PC-3 (cell line): ENCODE results near the gene IRF8. TPM values are rescaled to one million over a fixed set of nuclear protein-coding genes. Genes with fewer than 3 reads are reported as not detected.

Experiments
- ATAC-seq: fragments of 200-7000 bp; cut with Tn5 transposase; 2 replicates; pipeline ENCODE4 v1.9.1; 2020; ENCODE audit warnings: mild to moderate bottlenecking, moderate library complexity
- BruUV-seq: library from RNA; stranded (reverse); fragments of 400-500 nt; replicated peaks from 2 replicates; lab custom pipeline; 2021; lab: Mats Ljungman, UMichigan
- CTCF ChIA-PET: fragments of 300-600 bp; sonication (Branson Sonifier 250); formaldehyde crosslinking; loops from one replicate; lab custom pipeline; 2022; ENCODE audit warnings: antibody characterized with exemption; lab: Charles Lee
- POLR2A ChIA-PET: fragments of 300-600 bp; sonication (Branson Sonifier 250); formaldehyde crosslinking; loops from one replicate; lab custom pipeline; 2022; ENCODE audit warnings: antibody characterized with exemption; ENCODE audit not compliant: unreplicated experiment; lab: Charles Lee
- DNase-seq: peaks from one replicate; pipeline ENCODE4 v3.0.0-alpha.2; 2015
- H2AFZ ChIP-seq: fragments of 300-600 bp; sonication (generic); 2 replicates; pipeline ENCODE4 v1.6.0; 2016; ENCODE audit warnings: antibody characterized with exemption, low read length
- H3F3A ChIP-seq: fragments of 300-600 bp; sonication (generic); one replicate; pipeline ENCODE4 v1.6.0; 2017; ENCODE audit warnings: antibody characterized with exemption, low read length, control low read depth, mild to moderate bottlenecking; ENCODE audit not compliant: unreplicated experiment
- H3K27ac ChIP-seq: fragments of 300-600 bp; sonication (generic); 2 replicates; pipeline ENCODE4 v1.5.1; 2016; ENCODE audit warnings: mild to moderate bottlenecking, low read length
- H3K27me3 ChIP-seq: fragments of 300-600 bp; sonication (generic); 2 replicates; pipeline ENCODE4 v1.6.1; 2016; ENCODE audit warnings: low read length, mixed read lengths
- H3K36me3 ChIP-seq: fragments of 300-600 bp; sonication (generic); 2 replicates; pipeline ENCODE4 v1.6.1; 2016; ENCODE audit warnings: low read depth, mixed run types, low read length, mixed read lengths
- H3K4me1 ChIP-seq: fragments of 300-600 bp; sonication (generic); 2 replicates; pipeline ENCODE4 v1.5.1; 2016; ENCODE audit warnings: low read length; ENCODE audit not compliant: insufficient read depth
- H3K4me2 ChIP-seq: fragments of 300-600 bp; sonication (generic); 2 replicates; pipeline ENCODE4 v1.6.0; 2016; ENCODE audit warnings: low read length
- H3K4me3 ChIP-seq: fragments of 300-600 bp; sonication (generic); 2 replicates; pipeline ENCODE4 v1.5.1; 2016; ENCODE audit warnings: mild to moderate bottlenecking, low read length, mixed read lengths
- H3K79me2 ChIP-seq: fragments of 300-600 bp; sonication (generic); 2 replicates; pipeline ENCODE4 v1.6.1; 2017; ENCODE audit warnings: low read length, mixed read lengths
- H3K9ac ChIP-seq: fragments of 300-600 bp; sonication (generic); 2 replicates; pipeline ENCODE4 v1.6.0; 2016; ENCODE audit warnings: mild to moderate bottlenecking, low read length
- H3K9me2 ChIP-seq: fragments of 300-600 bp; sonication (generic); replicated peaks from 2 replicates; pipeline ENCODE4 v1.6.1; 2016; ENCODE audit warnings: mixed run types, low read length, mixed read lengths
- H3K9me3 ChIP-seq: fragments of 300-600 bp; sonication (generic); 2 replicates; pipeline ENCODE4 v1.6.1; 2016; ENCODE audit warnings: low read length, mixed read lengths
- H4K20me1 ChIP-seq: fragments of 300-600 bp; sonication (generic); 2 replicates; pipeline ENCODE4 v1.6.1; 2016; ENCODE audit warnings: low read length, mixed read lengths
- EZH2 ChIP-seq: fragments of 300-600 bp; sonication (generic); IDR thresholded peaks from one replicate; pipeline ENCODE4 v1.6.1; 2017; ENCODE audit warnings: antibody characterized with exemption, mild to moderate bottlenecking, low read length; ENCODE audit not compliant: unreplicated experiment
- EZH2phosphoT487 ChIP-seq: fragments of 300-600 bp; sonication (generic); IDR thresholded peaks from 2 replicates; pipeline ENCODE4 v1.6.1; 2018; ENCODE audit warnings: mild to moderate bottlenecking, antibody characterized with exemption, low read length, borderline replicate concordance
- intact Hi-C: fragments of 100-400 bp; cut with micrococcal nuclease; formaldehyde crosslinking; loops from 2 replicates; pipeline ENCODE4 v1.9.0; 2023
- total RNA-seq: library from RNA; depleted of rRNA; stranded (reverse); fragments of >200 nt; gene quantifications from 2 replicates; pipeline ENCODE4 v1.2.3, GENCODE V29; 2014
- TF ChIP-seq, protein P1 (sequence below): fragments of 300-600 bp; sonication (generic); conservative IDR thresholded peaks from 2 replicates; pipeline ENCODE4 v1.5.1; 2017; ENCODE audit warnings: antibody characterized with exemption, low read depth, mild to moderate bottlenecking, low read length

The IRF8 gene
- total RNA-seq, 1 experiment from 2014 or later, result not detected

DNA sequence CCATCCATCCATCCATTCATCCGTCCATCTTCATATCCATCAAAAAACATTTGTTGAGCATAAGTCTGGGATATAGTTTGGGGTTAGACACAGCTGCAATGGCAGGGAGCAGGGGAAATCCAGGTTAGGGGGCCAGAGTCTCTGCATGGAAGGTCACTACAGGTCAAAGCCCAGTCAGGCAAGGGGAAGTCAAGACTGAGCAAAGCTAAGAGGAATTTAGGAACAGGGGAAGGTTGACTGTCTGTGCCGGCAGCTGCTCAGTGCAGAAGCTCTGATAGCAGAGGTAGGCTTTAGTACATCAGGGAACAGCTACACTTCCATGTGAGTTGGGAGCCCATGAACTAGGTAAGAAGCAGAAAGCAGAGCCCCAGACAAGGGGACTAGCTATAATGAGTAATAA, 68.1 kb downstream of the IRF8 start:
- no TSS peak for BruUV-seq
- Histone ChIP-seq H3K36me3 (no peaks in the 10 kb centered on the region), H3K9me2 (no peaks in the 10 kb centered on the region), H4K20me1 (no peaks in the 10 kb centered on the region), H3K79me2 (no peaks in the 10 kb centered on the region), H3K4me1 (no peaks in the 10 kb centered on the region), H3K9me3 (no peaks in the 10 kb centered on the region), H3F3A (no peaks in the 10 kb centered on the region), H3K4me3 (no peak overlapping the region), H2AFZ (no peak overlapping the region), H3K9ac (no peak overlapping the region), H3K27me3 (peaks cover 36% of the 10 kb centered on the region), H3K27ac (no peak overlapping the region), H3K4me2 (no peak overlapping the region)
- ChIA-PET POLR2A (no interaction called here), CTCF (no interaction called here)
- no peak for DNase-seq
- ATAC-seq, result no peak
- TF ChIP-seq, protein P1, sequence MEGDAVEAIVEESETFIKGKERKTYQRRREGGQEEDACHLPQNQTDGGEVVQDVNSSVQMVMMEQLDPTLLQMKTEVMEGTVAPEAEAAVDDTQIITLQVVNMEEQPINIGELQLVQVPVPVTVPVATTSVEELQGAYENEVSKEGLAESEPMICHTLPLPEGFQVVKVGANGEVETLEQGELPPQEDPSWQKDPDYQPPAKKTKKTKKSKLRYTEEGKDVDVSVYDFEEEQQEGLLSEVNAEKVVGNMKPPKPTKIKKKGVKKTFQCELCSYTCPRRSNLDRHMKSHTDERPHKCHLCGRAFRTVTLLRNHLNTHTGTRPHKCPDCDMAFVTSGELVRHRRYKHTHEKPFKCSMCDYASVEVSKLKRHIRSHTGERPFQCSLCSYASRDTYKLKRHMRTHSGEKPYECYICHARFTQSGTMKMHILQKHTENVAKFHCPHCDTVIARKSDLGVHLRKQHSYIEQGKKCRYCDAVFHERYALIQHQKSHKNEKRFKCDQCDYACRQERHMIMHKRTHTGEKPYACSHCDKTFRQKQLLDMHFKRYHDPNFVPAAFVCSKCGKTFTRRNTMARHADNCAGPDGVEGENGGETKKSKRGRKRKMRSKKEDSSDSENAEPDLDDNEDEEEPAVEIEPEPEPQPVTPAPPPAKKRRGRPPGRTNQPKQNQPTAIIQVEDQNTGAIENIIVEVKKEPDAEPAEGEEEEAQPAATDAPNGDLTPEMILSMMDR, result no peak
- TF ChIP-seq EZH2phosphoT487 (no peak), EZH2 (no peak)
- intact Hi-C loops, result no loop called here

DNA sequence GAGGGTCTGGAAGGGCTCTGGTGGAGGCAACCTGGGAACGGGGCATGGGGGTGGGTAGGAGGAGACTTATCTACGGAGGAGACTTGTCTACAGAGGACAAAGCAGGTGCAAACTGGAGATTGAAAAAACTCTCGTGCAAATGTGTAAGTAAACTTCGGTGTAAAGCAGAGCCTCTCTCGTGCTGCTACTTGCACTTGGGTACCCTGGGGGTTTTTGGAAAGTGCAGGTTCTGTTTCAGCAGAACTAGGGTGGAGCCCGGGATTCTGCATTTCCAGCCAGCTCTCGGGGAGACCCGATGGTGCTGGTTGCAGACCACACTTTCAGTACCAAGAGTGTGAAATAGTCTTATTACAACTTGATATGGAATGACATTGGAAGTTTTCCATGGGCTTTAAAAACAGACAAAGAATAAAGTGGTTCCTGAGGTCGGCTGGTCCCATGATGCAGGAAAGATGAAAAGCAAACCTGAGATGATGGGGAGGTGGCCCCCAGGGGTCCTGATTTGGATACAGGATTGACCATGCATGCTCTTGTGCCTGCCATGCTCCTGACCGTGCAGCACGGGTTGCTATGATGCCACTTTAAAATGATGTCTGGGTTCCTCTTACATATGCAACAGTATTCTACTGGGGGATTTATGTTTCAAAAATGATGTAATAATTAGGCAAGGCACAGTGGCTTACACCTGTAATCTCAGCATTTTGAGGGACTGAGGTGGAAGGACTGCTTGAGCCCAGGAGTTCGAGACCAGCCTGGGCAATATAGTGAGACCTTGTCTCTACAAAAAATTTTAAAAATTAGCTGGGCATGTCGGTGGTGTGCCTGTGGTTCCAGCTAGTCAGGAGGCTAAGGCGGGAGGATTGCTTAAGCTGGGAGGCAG, 69.3 kb downstream of the IRF8 start:
- CTCF ChIA-PET, result no interaction called here
- no peak overlapping the region for H3K27ac ChIP-seq
- H3K9me2 ChIP-seq, result no peaks in the 10 kb centered on the region
- H3K4me2 ChIP-seq, result no peak overlapping the region
- H3K4me1 ChIP-seq, result no peaks in the 10 kb centered on the region
- no peaks in the 10 kb centered on the region for H3F3A ChIP-seq
- ATAC-seq (no peak), DNase-seq (no peak)
- BruUV-seq, result no TSS peak
- peaks cover 26% of the 10 kb centered on the region; the same call in 1 of the 2 replicates for H3K27me3 ChIP-seq
- no peaks in the 10 kb centered on the region for H3K9me3 ChIP-seq
- no peak overlapping the region for H3K9ac ChIP-seq
- TF ChIP-seq EZH2phosphoT487 (no peak), EZH2 (no peak)
- TF ChIP-seq, protein P1, result no peak
- H3K36me3 ChIP-seq, result no peaks in the 10 kb centered on the region
- H3K4me3 ChIP-seq, result no peak overlapping the region
- POLR2A ChIA-PET, result no interaction called here
- no peaks in the 10 kb centered on the region for H4K20me1 ChIP-seq
- no peak overlapping the region for H2AFZ ChIP-seq
- intact Hi-C loops, result no loop called here
- no peaks in the 10 kb centered on the region for H3K79me2 ChIP-seq

DNA sequence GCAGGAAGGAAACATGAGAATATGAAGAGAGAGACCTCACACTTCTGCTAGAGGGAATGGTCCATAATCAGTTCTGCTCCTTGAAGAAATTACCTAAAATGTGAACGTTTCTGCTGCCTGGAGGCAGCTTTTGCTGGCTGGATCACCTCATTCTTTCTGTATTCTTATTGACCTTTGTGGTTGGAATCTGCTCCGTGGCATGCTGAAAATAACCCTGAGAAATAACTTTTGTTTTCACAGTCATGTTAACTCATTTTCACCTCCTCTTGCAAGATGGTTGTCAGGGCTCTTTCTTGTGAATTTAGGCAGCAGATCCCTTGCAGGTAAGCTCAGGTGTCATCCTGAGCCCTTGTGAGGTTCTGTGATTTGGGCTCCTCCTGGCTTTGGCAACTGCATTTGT, 70.2 kb downstream of the IRF8 start:
- no peaks in the 10 kb centered on the region for H3K9me2 ChIP-seq
- no peak overlapping the region for H3K4me2 ChIP-seq
- TF ChIP-seq, protein P1, result no peak
- TF ChIP-seq EZH2 (no peak), EZH2phosphoT487 (no peak)
- no peak overlapping the region for H3K9ac ChIP-seq
- no peaks in the 10 kb centered on the region for H3K79me2 ChIP-seq
- no TSS peak for BruUV-seq
- H3F3A ChIP-seq, result no peaks in the 10 kb centered on the region
- ChIA-PET POLR2A (no interaction called here), CTCF (no interaction called here)
- H3K36me3 ChIP-seq, result no peaks in the 10 kb centered on the region
- no peak overlapping the region for H2AFZ ChIP-seq
- intact Hi-C loops, result no loop called here
- no peaks in the 10 kb centered on the region for H3K9me3 ChIP-seq
- H3K4me1 ChIP-seq, result no peaks in the 10 kb centered on the region
- no peak overlapping the region for H3K4me3 ChIP-seq
- ATAC-seq (no peak), DNase-seq (no peak)
- H3K27me3 ChIP-seq, result peaks cover 19% of the 10 kb centered on the region; the same call in 1 of the 2 replicates
- no peaks in the 10 kb centered on the region for H4K20me1 ChIP-seq
- no peak overlapping the region for H3K27ac ChIP-seq
